K562 (cell line): ENCODE data around the gene LOXL3. TPM values are rescaled to one million over a fixed set of nuclear protein-coding genes. Genes with fewer than 3 reads are reported as not detected.
A peak's percentile ranks its signal among the peaks of the same experiment; 100 is the strongest.

Experiments
- ATAC-seq: fragments of 200-7000 bp; cut with Tn5 transposase; 3 replicates; pipeline ENCODE4 v1.9.1; 2020; ENCODE audit warnings: moderate library complexity
- BruUV-seq: library from RNA; stranded (reverse); fragments of 400-500 nt; replicated peaks from 2 replicates; lab custom pipeline; 2021; lab: Mats Ljungman, UMichigan
- CTCF ChIA-PET: fragments of 300-600 bp; formaldehyde crosslinking; extraction: SDS; loops from one replicate; lab custom pipeline; 2021; ENCODE audit warnings: low intra/inter-chr PET ratio; lab: Yijun Ruan, JAX
- POLR2A ChIA-PET: fragments of 300-600, 350-650 bp; sonication (Branson Sonifier 250); formaldehyde crosslinking; extraction: SDS; loops from one replicate; lab custom pipeline; 2021; ENCODE audit warnings: antibody characterized with exemption, inconsistent platforms; lab: Yijun Ruan, JAX
- DNase-seq, 4 experiments: peaks; one replicate each; pipeline versions ENCODE4 v3.0.0 to v3.0.0-alpha.2; 2011 to 2018; ENCODE audit warnings: low spot score in 3 of 4, mixed read lengths in 3 of 4; ENCODE audit errors: extremely low read depth in 1 of 4
- FAIRE-seq: peaks from 2 replicates; lab custom pipeline; 2011; peaks lifted over from hg19 to GRCh38; lab: Jason Lieb, UNC
- H2AFZ ChIP-seq: 2 replicates; pipeline ENCODE4 v1.6.0; 2011; ENCODE audit warnings: low read depth, low read length, control low read depth, inconsistent platforms
- H3K27ac ChIP-seq: fragments of 200-600 bp; 3 replicates; pipeline ENCODE4 v1.8.0; 2011; ENCODE audit warnings: low read depth, mild to moderate bottlenecking, control low read depth, inconsistent platforms, low read length, moderate library complexity, mixed read lengths; ENCODE audit errors: extremely low read depth
- H3K27me3 ChIP-seq, 2 experiments: fragments of 300-600 bp in 1 of 2; 2 replicates in 1 of 2; 3 replicates in 1 of 2; pipeline versions ENCODE4 v1.6.0 to v1.8.0; 2011; ENCODE audit warnings: inconsistent platforms in 2 of 2, low read length in 2 of 2, mild to moderate bottlenecking in 1 of 2, mixed read lengths in 1 of 2, moderate library complexity in 1 of 2; ENCODE audit not compliant: control insufficient read depth in 2 of 2, insufficient read depth in 2 of 2
- H3K36me3 ChIP-seq: fragments of 300-600 bp; 3 replicates; pipeline ENCODE4 v1.8.0; 2011; ENCODE audit warnings: mild to moderate bottlenecking, low read length, inconsistent platforms; ENCODE audit not compliant: control insufficient read depth, insufficient read depth
- H3K4me1 ChIP-seq, 2 experiments: fragments of 200-600 bp in 1 of 2; replicated peaks in 1 of 2; 2 replicates in 1 of 2; 3 replicates in 1 of 2; pipeline versions ENCODE4 v1.5.1 to v1.8.0; 2011; ENCODE audit warnings: inconsistent platforms in 2 of 2, low read length in 2 of 2, mild to moderate bottlenecking in 1 of 2, mixed read lengths in 1 of 2, moderate library complexity in 1 of 2; ENCODE audit not compliant: control insufficient read depth in 2 of 2, insufficient read depth in 2 of 2
- H3K4me2 ChIP-seq: 2 replicates; pipeline ENCODE4 v1.6.1; 2011; ENCODE audit warnings: low read length, control low read depth, inconsistent platforms, mixed read lengths; ENCODE audit not compliant: insufficient read depth
- H3K4me3 ChIP-seq: fragments of 200-600 bp; sonication (generic), shearing (Covaris generic); 2 replicates; pipeline ENCODE4 v1.5.1; 2016; ENCODE audit warnings: control low read depth, inconsistent platforms
- H3K79me2 ChIP-seq: fragments of 200-600 bp; 3 replicates; pipeline ENCODE4 v1.8.0; 2011; ENCODE audit warnings: low read length, inconsistent platforms; ENCODE audit not compliant: control insufficient read depth, insufficient read depth
- H3K9ac ChIP-seq, 2 experiments: 2 replicates each; pipeline versions ENCODE4 v1.6.0 to v1.6.1; 2011; ENCODE audit warnings: low read depth in 2 of 2, low read length in 2 of 2, control low read depth in 1 of 2, inconsistent platforms in 1 of 2, mild to moderate bottlenecking in 1 of 2, mixed read lengths in 1 of 2; ENCODE audit not compliant: insufficient read depth in 1 of 2
- H3K9me1 ChIP-seq: one replicate; pipeline ENCODE4 v1.6.0; 2011; ENCODE audit warnings: inconsistent platforms, mild to moderate bottlenecking, low read length, moderate library complexity; ENCODE audit not compliant: control insufficient read depth, insufficient read depth
- H3K9me3 ChIP-seq: replicated peaks from 2 replicates; pipeline ENCODE4 v1.5.1; 2011; ENCODE audit warnings: low read depth, low read length, inconsistent platforms; ENCODE audit not compliant: control insufficient read depth, insufficient read depth
- H4K20me1 ChIP-seq: replicated peaks from 2 replicates; pipeline ENCODE4 v1.6.1; 2011; ENCODE audit warnings: low read length, inconsistent platforms, mixed read lengths; ENCODE audit not compliant: control insufficient read depth, insufficient read depth
- ATF7 ChIP-seq: fragments of 450-650 bp; IDR thresholded peaks from 2 replicates; pipeline ENCODE4 v1.7.1; 2014; ENCODE audit warnings: mild to moderate bottlenecking, moderate library complexity
- CXXC5 ChIP-seq: fragments of 250-450 bp; sonication (Bioruptor Pico); IDR thresholded peaks from 2 replicates; pipeline ENCODE4 v1.8.0; 2022; ENCODE audit warnings: inconsistent platforms, mild to moderate bottlenecking, moderate library complexity
- EGR1 ChIP-seq: fragments of 450-650 bp; conservative IDR thresholded peaks from 2 replicates; pipeline ENCODE4 v1.6.1; 2017; ENCODE audit warnings: mild to moderate bottlenecking
- HDAC2 ChIP-seq: fragments of 450-650 bp; IDR thresholded peaks from 2 replicates; pipeline ENCODE4 v1.6.1; 2016; ENCODE audit warnings: mild to moderate bottlenecking
- MTA3 ChIP-seq: fragments of 450-650 bp; formaldehyde crosslinking; IDR thresholded peaks from 2 replicates; pipeline ENCODE4 v1.6.1; 2017; ENCODE audit warnings: mild to moderate bottlenecking, borderline replicate concordance
- NFIC ChIP-seq: fragments of 450-650 bp; IDR thresholded peaks from 2 replicates; pipeline ENCODE4 v1.6.1; 2017; ENCODE audit warnings: mild to moderate bottlenecking, inconsistent platforms
- PHF20 ChIP-seq: fragments of 450-650 bp; IDR thresholded peaks from 2 replicates; pipeline ENCODE4 v1.6.1; 2018; ENCODE audit not compliant: partially characterized antibody
- SMARCE1 ChIP-seq: fragments of 450-650 bp; IDR thresholded peaks from 2 replicates; pipeline ENCODE4 v1.7.1; 2016; ENCODE audit warnings: mild to moderate bottlenecking
- ZNF133 ChIP-seq: fragments of 250-450 bp; sonication (Bioruptor Pico); IDR thresholded peaks from 2 replicates; pipeline ENCODE4 v1.4.0; 2020; ENCODE audit warnings: mild to moderate bottlenecking
- ZNF217 ChIP-seq: sonication (generic); formaldehyde crosslinking; IDR thresholded peaks from 2 replicates; pipeline ENCODE4 v1.8.0; 2022; ENCODE audit warnings: mild to moderate bottlenecking, missing genetic modification reagents
- ZNF444 ChIP-seq: fragments of 250-450 bp; sonication (Bioruptor Pico); IDR thresholded peaks from 2 replicates; pipeline ENCODE4 v1.4.0; 2020; ENCODE audit warnings: mild to moderate bottlenecking, moderate library complexity
- WGBS: fragments of 100-300 bp; shearing (Covaris generic); methylation state at CpG from one replicate; pipeline ENCODE4 v1.1.6; 2016; ENCODE audit warnings: low coverage, mixed read lengths; ENCODE audit not compliant: insufficient coverage; ENCODE audit errors: missing lambda C conversion rate; 5-methylcytosine and 5-hydroxymethylcytosine counted together
- in situ Hi-C: fragments of 300-500 bp; cut with MboI; formaldehyde crosslinking; loops from 4 replicates; pipeline ENCODE4 v1.15.0; 2018; ENCODE audit warnings: inconsistent platforms, mixed read lengths
- intact Hi-C: fragments of 100-400 bp; cut with micrococcal nuclease; formaldehyde crosslinking; loops from 2 replicates; pipeline ENCODE4 v1.14.2; 2022
- polyA plus RNA-seq, 8 experiments: library from polyadenylated mRNA; depleted of rRNA in 4 of 8; stranded (reverse) in 5 of 8; unstranded in 3 of 8; fragments of >200 nt; fragmentation: Nextera tagmentation in 2 of 8; fragmentation: Illumina TruSeq in 1 of 8; extraction: Ambion mirVana in 2 of 8; extraction: Trizol in 1 of 8; gene quantifications; 2 replicates each; pipeline versions ENCODE4 v1.2.1 to v1.2.3, GENCODE V29; 2011 to 2014; ENCODE audit warnings: inconsistent platforms in 1 of 8, missing spikeins in 1 of 8
- total RNA-seq, 7 experiments: library from RNA; depleted of rRNA in 6 of 7; stranded (reverse); fragments of >200 nt in 6 of 7; fragmentation: Illumina TruSeq in 2 of 7; extraction: Trizol in 2 of 7; gene quantifications; 2 replicates each; pipeline versions ENCODE4 v1.2.1 to v1.2.3, GENCODE V29; 2011 to 2021; ENCODE audit warnings: low replicate concordance in 1 of 7
- TF ChIP-seq, protein P1 (sequence below): fragments of 450-650 bp; formaldehyde crosslinking; IDR thresholded peaks from 2 replicates; pipeline ENCODE4 v1.4.0; 2022; ENCODE audit warnings: missing genetic modification characterization
- TF ChIP-seq, protein P2 (sequence below), 2 experiments: fragments of 450-650 bp; formaldehyde crosslinking in 1 of 2; IDR thresholded peaks; 2 replicates each; pipeline versions ENCODE4 v1.4.0 to v1.6.1; 2014 to 2020; ENCODE audit warnings: mild to moderate bottlenecking in 2 of 2, borderline replicate concordance in 1 of 2, low read depth in 1 of 2

LOXL3 gene
- total and polyA plus RNA-seq, 9 of the 15 experiments (the other 6 are each of a cell fraction or from before 2014, with no cell fraction given): 0.22 to 0.99 (median 0.31) TPM

DNA sequence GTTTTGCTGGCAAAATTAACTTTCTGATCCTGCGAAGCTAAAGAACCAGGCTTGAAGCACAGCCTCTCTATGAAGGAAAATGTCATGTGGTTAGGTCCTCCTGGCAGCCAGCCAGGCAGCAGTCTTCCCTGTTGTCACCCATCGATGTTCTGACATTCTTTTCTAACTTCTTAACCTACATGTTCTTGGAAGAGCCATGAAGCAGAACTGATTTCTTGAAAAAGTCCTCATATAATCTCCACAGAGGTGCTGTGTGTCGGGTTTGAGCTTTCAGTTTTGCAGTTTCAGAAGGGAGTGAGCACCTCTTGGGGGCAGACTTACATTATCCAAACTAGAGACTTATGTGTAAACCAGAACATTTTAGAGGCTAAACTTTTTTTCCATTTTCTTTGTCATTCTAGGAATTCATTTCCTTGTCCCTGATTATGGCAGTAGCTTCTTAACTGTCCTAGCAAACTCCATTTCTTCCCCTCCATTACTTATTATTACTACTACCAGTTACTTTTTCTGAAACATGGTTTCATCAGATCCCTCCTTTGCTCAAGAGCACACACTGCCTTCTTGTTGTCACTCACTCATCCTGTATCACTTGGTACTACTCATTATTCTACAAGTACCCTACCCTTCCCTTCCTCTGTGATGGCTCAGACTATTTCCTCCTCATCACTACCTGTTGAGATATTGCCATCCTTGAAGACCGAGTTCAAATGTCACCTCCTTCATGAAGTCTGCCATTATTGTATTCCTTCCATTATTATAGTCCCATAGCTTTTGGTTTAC, 31.9 kb upstream of the LOXL3 start:
- Histone ChIP-seq H3K9me1 (no peaks in the 10 kb centered on the region), H3K36me3 (no peaks in the 10 kb centered on the region), H4K20me1 (no peaks in the 10 kb centered on the region), H3K27ac (no peak overlapping the region), H3K79me2 (no peaks in the 10 kb centered on the region), H3K4me3 (no peak overlapping the region), H3K9ac (peak overlapping the region; percentile 0 to 4; a peak in 2 of 4 replicates), H2AFZ (peak overlapping the region; percentile 78), H3K4me1 (peaks cover 3% of the 10 kb centered on the region in 2 experiments; a peak in 3 of 5 replicates), H3K9me3 (no peaks in the 10 kb centered on the region), H3K4me2 (peak overlapping the region; percentile 8), H3K27me3 (peaks cover under 1 to 2% of the 10 kb centered on the region in 2 experiments; a peak in 2 of 5 replicates)
- ATAC-seq (peak; percentile 74), DNase-seq (peak in 2 of 4 experiments; percentile 37 to 55), FAIRE-seq (peak; percentile 78)
- 22% methylated on average over 4 of the region's 4 CpGs for WGBS
- ChIA-PET POLR2A (interaction anchor here (0.8 to 3.4 kb wide), 4 partner anchors 8 to 82 kb away, joined by 3 to 13 read pairs (median 4); no protein-coding TSS in a partner anchor), CTCF (interaction anchor here (0.6 kb wide), 1 partner anchor 11 kb away, joined by 4 read pairs; no protein-coding TSS in a partner anchor)
- in situ Hi-C loops: no loop called here
- intact Hi-C loops: loop anchor here (2.0 to 10.0 kb wide), 4 partner anchors 53 to 331 kb away; partner anchors contain the start of genes C2orf81 and WDR54
- no TSS peak for BruUV-seq
- TF ChIP-seq ATF7: 0 out of 2 replicates have a peak, but pooled peaks have one; percentile 7
- TF ChIP-seq, protein P1, sequence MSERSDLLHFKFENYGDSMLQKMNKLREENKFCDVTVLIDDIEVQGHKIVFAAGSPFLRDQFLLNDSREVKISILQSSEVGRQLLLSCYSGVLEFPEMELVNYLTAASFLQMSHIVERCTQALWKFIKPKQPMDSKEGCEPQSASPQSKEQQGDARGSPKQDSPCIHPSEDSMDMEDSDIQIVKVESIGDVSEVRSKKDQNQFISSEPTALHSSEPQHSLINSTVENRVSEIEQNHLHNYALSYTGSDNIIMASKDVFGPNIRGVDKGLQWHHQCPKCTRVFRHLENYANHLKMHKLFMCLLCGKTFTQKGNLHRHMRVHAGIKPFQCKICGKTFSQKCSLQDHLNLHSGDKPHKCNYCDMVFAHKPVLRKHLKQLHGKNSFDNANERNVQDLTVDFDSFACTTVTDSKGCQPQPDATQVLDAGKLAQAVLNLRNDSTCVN (CRISPR knock-in tag): no peak
- no peak for TF ChIP-seq MTA3
- no peak for TF ChIP-seq PHF20
- TF ChIP-seq CXXC5 (CRISPR knock-in tag): no peak
- TF ChIP-seq SMARCE1: peak; percentile 47; the same call in 1 of the 2 replicates
- TF ChIP-seq, protein P2, sequence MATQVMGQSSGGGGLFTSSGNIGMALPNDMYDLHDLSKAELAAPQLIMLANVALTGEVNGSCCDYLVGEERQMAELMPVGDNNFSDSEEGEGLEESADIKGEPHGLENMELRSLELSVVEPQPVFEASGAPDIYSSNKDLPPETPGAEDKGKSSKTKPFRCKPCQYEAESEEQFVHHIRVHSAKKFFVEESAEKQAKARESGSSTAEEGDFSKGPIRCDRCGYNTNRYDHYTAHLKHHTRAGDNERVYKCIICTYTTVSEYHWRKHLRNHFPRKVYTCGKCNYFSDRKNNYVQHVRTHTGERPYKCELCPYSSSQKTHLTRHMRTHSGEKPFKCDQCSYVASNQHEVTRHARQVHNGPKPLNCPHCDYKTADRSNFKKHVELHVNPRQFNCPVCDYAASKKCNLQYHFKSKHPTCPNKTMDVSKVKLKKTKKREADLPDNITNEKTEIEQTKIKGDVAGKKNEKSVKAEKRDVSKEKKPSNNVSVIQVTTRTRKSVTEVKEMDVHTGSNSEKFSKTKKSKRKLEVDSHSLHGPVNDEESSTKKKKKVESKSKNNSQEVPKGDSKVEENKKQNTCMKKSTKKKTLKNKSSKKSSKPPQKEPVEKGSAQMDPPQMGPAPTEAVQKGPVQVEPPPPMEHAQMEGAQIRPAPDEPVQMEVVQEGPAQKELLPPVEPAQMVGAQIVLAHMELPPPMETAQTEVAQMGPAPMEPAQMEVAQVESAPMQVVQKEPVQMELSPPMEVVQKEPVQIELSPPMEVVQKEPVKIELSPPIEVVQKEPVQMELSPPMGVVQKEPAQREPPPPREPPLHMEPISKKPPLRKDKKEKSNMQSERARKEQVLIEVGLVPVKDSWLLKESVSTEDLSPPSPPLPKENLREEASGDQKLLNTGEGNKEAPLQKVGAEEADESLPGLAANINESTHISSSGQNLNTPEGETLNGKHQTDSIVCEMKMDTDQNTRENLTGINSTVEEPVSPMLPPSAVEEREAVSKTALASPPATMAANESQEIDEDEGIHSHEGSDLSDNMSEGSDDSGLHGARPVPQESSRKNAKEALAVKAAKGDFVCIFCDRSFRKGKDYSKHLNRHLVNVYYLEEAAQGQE (IDR thresholded peaks at IDR 0.05; ENCODE audit: borderline replicate concordance): peak; percentile 27; the same call in 1 of the 2 replicates
- TF ChIP-seq, protein P2 (CRISPR knock-in tag; IDR thresholded peaks at IDR 0.05; ENCODE audit: low read depth): no peak
- TF ChIP-seq EGR1: no peak
- no peak for TF ChIP-seq ZNF133 (CRISPR knock-in tag)
- TF ChIP-seq ZNF217 (CRISPR knock-in tag): no peak
- peak; percentile 95 for TF ChIP-seq NFIC
- no peak for TF ChIP-seq HDAC2
- TF ChIP-seq ZNF444: no peak
